Measurements from ENCODE around the gene VARS2.

- TF ChIP-seq TAF1 (conservative IDR thresholded peaks at IDR 0.05), result no peak
- TF ChIP-seq CTCF (IDR thresholded peaks at IDR 0.05; ENCODE audit: low read depth, low read length, missing input control), result no peak
- TF ChIP-seq EGR1 (IDR thresholded peaks at IDR 0.05; ENCODE audit: low read depth in 2 of 2), result no peak
- TF ChIP-seq ATF3 (IDR thresholded peaks at IDR 0.05), result no peak
These were observed 58.8 kb downstream of the VARS2 start for GRCh38 chr6:30972816-30973215.
